Loucy (cell line): ENCODE data around the gene CFAP97.

Experiments
- CTCF ChIP-seq: fragments of 200-600 bp; sonication (generic); conservative IDR thresholded peaks from 2 replicates; pipeline ENCODE4 v1.5.1; 2014; ENCODE audit warnings: mild to moderate bottlenecking, antibody characterized with exemption, low read length
- EZH2phosphoT487 ChIP-seq: fragments of 200-600 bp; IDR thresholded peaks from 2 replicates; pipeline ENCODE4 v1.6.1; 2018; ENCODE audit warnings: antibody characterized with exemption, mild to moderate bottlenecking, moderate library complexity, borderline replicate concordance

DNA sequence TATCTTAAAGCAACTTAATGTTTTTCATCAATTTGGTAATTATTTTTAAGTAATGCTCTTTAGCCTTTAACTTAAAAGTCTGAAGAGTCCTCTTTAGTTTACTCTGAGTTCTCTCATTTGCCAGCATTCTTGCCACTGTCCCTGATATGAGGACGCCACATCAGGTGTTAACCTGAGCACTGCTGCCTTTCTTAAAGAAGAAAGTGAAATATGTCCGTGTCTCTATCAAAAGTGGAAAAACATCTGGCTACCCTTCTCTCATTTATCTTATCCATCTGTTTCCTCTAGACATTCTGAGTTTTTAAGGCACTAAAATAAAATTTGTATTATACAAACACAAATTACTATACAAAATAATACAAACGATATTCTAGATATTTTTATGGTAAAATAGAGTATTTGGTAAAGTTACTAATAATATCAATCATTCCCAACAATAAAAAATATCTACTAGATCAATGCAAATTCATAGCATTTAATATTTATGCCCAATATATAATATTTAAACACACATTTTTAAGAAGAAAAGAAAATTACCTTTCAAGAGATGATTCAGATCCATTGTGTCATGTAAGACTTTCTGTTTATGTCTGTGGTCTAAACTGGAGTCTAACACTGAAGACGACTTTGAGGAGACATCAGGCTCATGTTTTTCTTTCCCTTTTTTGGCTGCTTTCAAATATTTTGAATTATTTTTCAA, 14.0 kb downstream of the CFAP97 start:
- TF ChIP-seq CTCF = no peak
- no peak for TF ChIP-seq EZH2phosphoT487
